Tibial artery (tissue), 4 donors: ENCODE results near the gene GABRD.

Experiments
- DNase-seq, 2 donors: peaks; one replicate each; pipeline ENCODE4 v3.0.0-alpha.2; 2019
- H3K27ac ChIP-seq, 2 donors: fragments of 200-600 bp; sonication (generic) in 1 of 2; 1 replicate in 1 of 2; 2 replicates in 1 of 2; pipeline ENCODE4 v1.5.1; 2018 to 2019; ENCODE audit warnings: mild to moderate bottlenecking in 1 of 2
- H3K27me3 ChIP-seq, 2 donors: fragments of 200-600 bp; sonication (generic) in 1 of 2; one replicate each; pipeline versions ENCODE4 v1.5.1 to v1.6.0; 2016 to 2019
- H3K36me3 ChIP-seq, 3 donors: fragments of 200-600 bp; sonication (generic) in 2 of 3; one replicate each; pipeline ENCODE4 v1.5.1; 2016 to 2019; ENCODE audit warnings: mild to moderate bottlenecking in 2 of 3
- H3K4me1 ChIP-seq, 4 donors: fragments of 200-600 bp; sonication (generic) in 2 of 4; 1 replicate in 3 of 4; 2 replicates in 1 of 4; pipeline ENCODE4 v1.5.1; 2016 to 2019
- H3K4me3 ChIP-seq, 2 donors: fragments of 200-600 bp; sonication (generic) in 1 of 2; 1 replicate in 1 of 2; 2 replicates in 1 of 2; pipeline ENCODE4 v1.5.1; 2018 to 2019; ENCODE audit warnings: mild to moderate bottlenecking in 2 of 2
- H3K9me3 ChIP-seq, 3 donors: fragments of 200-600 bp; sonication (generic) in 1 of 3; one replicate each; pipeline ENCODE4 v1.5.1; 2016 to 2019
- CTCF ChIP-seq, 2 experiments: fragments of 200-600 bp in 1 of 2; fragments of 450-650 bp in 1 of 2; IDR thresholded peaks; one replicate each; pipeline ENCODE4 v1.5.1; 2017 to 2019; ENCODE audit warnings: antibody characterized with exemption in 2 of 2, mild to moderate bottlenecking in 1 of 2, moderate library complexity in 1 of 2
- intact Hi-C: fragments of 100-400 bp; cut with DNase I; formaldehyde crosslinking; loops from one replicate; pipeline ENCODE4 v1.15.0; 2023; ENCODE audit warnings: low total_unique reads

Gene GABRD

DNA sequence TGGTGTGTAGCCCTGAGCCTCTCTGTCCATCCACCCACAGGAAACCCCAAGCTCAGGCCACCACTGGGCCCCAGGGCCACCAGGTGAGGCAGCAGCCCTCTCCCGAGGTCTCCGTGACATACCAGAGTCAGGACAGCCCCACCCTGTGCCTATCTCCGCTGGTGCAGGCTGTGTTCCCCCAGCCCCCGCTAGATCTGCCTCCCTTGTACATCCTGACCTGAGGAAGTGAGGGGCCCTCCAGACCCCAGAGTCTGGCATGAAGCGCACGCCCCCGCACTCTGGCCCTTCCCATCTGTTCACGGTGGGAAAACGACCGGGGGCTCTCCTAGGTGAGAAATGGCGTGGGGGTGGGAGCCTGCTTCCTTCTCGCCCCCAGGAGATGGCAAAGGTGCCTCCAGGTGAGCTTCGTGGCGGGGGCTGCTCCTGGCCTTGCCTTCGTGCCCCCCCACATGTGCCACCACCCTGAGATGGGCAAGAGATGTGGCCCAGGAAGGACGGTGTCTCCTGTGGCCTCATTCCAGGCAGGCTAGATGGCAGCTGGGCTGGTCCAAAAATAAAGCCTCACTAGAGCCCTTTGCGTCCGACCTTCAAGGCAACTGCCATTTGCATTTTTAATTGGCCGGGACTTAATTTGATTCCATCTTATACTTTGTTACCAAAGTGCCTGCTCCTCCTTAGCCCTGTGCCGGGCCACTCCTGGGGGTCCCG, 3.1 kb downstream of the GABRD start:
- H3K4me3 ChIP-seq: no peak overlapping the region
- H3K4me1 ChIP-seq: peaks cover 0 to 18% (median 10%) of the 10 kb centered on the region in 4 donors
- no peaks in the 10 kb centered on the region for H3K9me3 ChIP-seq
- DNase-seq: no peak
- no peak overlapping the region for H3K27ac ChIP-seq
- H3K27me3 ChIP-seq: peaks cover 0 to 88% of the 10 kb centered on the region in 2 donors
- intact Hi-C loops: no loop called here
- TF ChIP-seq CTCF (IDR thresholded peaks at IDR 0.05): no peak
- H3K36me3 ChIP-seq: no peaks in the 10 kb centered on the region

DNA sequence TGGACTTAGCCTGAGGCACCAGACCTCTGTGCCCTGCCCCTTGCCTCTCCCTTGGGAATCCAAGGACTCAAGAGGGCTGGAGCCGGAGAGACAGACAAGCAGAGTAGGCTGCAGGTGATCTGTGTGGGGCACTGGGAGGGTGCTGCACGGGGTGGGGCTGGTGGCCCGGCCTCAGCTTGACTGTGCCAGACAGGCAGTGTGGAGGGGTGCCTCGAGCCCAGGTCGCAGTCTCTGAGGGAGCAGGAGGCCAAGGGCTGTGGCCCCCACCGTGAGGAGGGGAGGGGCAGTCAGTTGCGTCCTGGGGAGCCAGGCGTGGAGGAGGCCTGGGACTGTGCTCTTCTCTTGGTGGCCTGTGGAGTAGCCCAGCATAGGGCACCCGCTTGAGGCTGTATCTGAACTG, 4.0 kb downstream of the GABRD start:
- peaks cover 0 to 18% (median 10%) of the 10 kb centered on the region in 4 donors for H3K4me1 ChIP-seq
- no peaks in the 10 kb centered on the region for H3K36me3 ChIP-seq
- TF ChIP-seq CTCF (IDR thresholded peaks at IDR 0.05): no peak
- no peak overlapping the region for H3K4me3 ChIP-seq
- no peaks in the 10 kb centered on the region for H3K9me3 ChIP-seq
- DNase-seq: no peak
- H3K27ac ChIP-seq: no peak overlapping the region
- peaks cover 0 to 86% of the 10 kb centered on the region in 2 donors for H3K27me3 ChIP-seq
- intact Hi-C loops: no loop called here

DNA sequence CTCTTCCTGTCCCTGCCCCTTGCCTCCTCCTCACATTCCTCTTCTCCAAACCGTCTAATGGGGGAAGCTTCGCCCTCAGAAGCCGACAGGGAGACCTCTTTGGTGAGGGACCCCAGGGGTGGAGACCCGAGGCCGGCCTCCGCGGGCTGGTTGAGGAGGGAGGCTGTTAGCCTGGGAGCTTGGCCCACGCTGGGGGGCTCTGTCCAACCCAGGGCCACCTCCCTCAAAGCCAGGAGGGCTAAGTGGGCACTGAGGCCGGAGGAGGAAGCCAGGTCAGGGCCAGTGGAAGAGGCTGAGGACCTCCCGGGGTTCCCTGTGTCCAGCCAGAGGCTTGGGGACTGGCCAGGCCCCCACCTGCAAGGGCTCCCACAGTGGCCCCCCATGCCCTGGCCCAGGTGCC, 5.3 kb downstream of the GABRD start:
- Histone ChIP-seq H3K4me1 (peaks cover 0 to 15% (median 6%) of the 10 kb centered on the region in 4 donors), H3K4me3 (no peak overlapping the region), H3K36me3 (no peaks in the 10 kb centered on the region), H3K27me3 (peaks cover 0 to 88% of the 10 kb centered on the region in 2 donors), H3K27ac (no peak overlapping the region), H3K9me3 (no peaks in the 10 kb centered on the region)
- no peak for DNase-seq
- TF ChIP-seq CTCF (IDR thresholded peaks at IDR 0.05): no peak
- intact Hi-C loops: no loop called here

DNA sequence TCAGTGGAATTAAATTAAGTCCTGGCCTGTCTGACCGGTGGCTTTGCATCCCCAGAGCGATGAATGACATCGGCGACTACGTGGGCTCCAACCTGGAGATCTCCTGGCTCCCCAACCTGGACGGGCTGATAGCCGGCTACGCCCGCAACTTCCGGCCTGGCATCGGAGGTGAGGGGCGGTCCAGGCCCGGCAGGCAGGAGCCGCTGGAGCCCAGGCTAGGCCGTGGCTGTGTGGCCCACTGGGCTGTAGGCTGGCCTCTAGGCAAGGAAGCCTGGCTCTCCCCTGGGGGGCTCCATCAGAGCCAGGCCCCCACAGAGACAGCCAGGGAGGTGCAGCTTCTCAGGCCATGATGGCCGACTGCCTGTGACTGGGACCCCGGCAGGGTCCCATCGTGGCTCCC, 5.7 kb downstream of the GABRD start:
- H3K9me3 ChIP-seq: no peaks in the 10 kb centered on the region
- H3K27ac ChIP-seq: no peak overlapping the region
- peaks cover 0 to 88% of the 10 kb centered on the region in 2 donors for H3K27me3 ChIP-seq
- DNase-seq: no peak
- no peak overlapping the region for H3K4me3 ChIP-seq
- intact Hi-C loops: no loop called here
- H3K36me3 ChIP-seq: no peaks in the 10 kb centered on the region
- peaks cover 0 to 10% (median 1%) of the 10 kb centered on the region in 4 donors for H3K4me1 ChIP-seq
- TF ChIP-seq CTCF (IDR thresholded peaks at IDR 0.05): no peak

GRCh38 chr1:2025491-2025981, 6.4 kb downstream of the GABRD start:
- DNase-seq: no peak
- Histone ChIP-seq H3K4me3 (no peak overlapping the region), H3K27ac (no peak overlapping the region), H3K27me3 (peaks cover 0 to 87% of the 10 kb centered on the region in 2 donors), H3K4me1 (peaks cover 0 to 9% (median 0%) of the 10 kb centered on the region in 4 donors), H3K9me3 (no peaks in the 10 kb centered on the region), H3K36me3 (no peaks in the 10 kb centered on the region)
- intact Hi-C loops: no loop called here
- TF ChIP-seq CTCF (IDR thresholded peaks at IDR 0.05): no peak
